Activated CD4-positive, alpha-beta T cell treated with anti-CD3 and anti-CD28 coated beads for 48 hours (primary cell): ENCODE measurements around the gene TANGO2.

Experiments
- DNase-seq: peaks from one replicate; pipeline ENCODE4 v3.0.0-alpha.2; 2020

Gene TANGO2

GRCh38 chr22:19997561-19998231 lies 23.2 kb upstream of the TANGO2 start:
- DNase-seq: no peak

- no peak for DNase-seq
Measured at GRCh38 chr22:19998232-19998951, 22.5 kb upstream of the TANGO2 start.

GRCh38 chr22:19998991-19999820 lies 21.7 kb upstream of the TANGO2 start:
- DNase-seq: no peak

GRCh38 chr22:20000246-20001081 lies 20.4 kb upstream of the TANGO2 start:
- no peak for DNase-seq

GRCh38 chr22:20001082-20001638 lies 19.8 kb upstream of the TANGO2 start:
- DNase-seq: no peak

- no peak for DNase-seq
Measured at GRCh38 chr22:20002128-20002527, 18.8 kb upstream of the TANGO2 start.

GRCh38 chr22:20002636-20003035 lies 18.3 kb upstream of the TANGO2 start:
- no peak for DNase-seq

- DNase-seq: no peak
Measured at GRCh38 chr22:20003304-20003703, 17.6 kb upstream of the TANGO2 start.

GRCh38 chr22:20004464-20004863 lies 16.4 kb upstream of the TANGO2 start:
- no peak for DNase-seq

- no peak for DNase-seq
Measured at GRCh38 chr22:20008221-20008995, 12.5 kb upstream of the TANGO2 start.

GRCh38 chr22:20009018-20009491 lies 11.9 kb upstream of the TANGO2 start:
- DNase-seq: no peak

GRCh38 chr22:20009582-20010306 lies 11.2 kb upstream of the TANGO2 start:
- no peak for DNase-seq

GRCh38 chr22:20010307-20011122 lies 10.4 kb upstream of the TANGO2 start:
- DNase-seq: no peak

- DNase-seq: no peak
Measured at GRCh38 chr22:20011123-20011992, 9.6 kb upstream of the TANGO2 start.

GRCh38 chr22:20011993-20012740 lies 8.7 kb upstream of the TANGO2 start:
- DNase-seq: no peak

- DNase-seq: no peak
Measured at GRCh38 chr22:20012741-20013331, 8.1 kb upstream of the TANGO2 start.

- peak; percentile 49 for DNase-seq
Measured at GRCh38 chr22:20013382-20013871, 7.5 kb upstream of the TANGO2 start.
